HepG2 (cell line): ENCODE data around the gene RBM47. TPM values are rescaled to one million over a fixed set of nuclear protein-coding genes. Genes with fewer than 3 reads are reported as not detected.

Experiments
- ATAC-seq: fragments of 200-7000 bp; cut with Tn5 transposase; 3 replicates; pipeline ENCODE4 v1.9.1; 2020; ENCODE audit warnings: mild to moderate bottlenecking, moderate library complexity
- BruUV-seq: library from RNA; stranded (reverse); fragments of 400-500 nt; replicated peaks from 2 replicates; lab custom pipeline; 2021; lab: Mats Ljungman, UMichigan
- CTCF ChIA-PET: fragments of 300-600 bp; formaldehyde crosslinking; extraction: SDS; loops from one replicate; lab custom pipeline; 2021; ENCODE audit warnings: low total read pairs, inconsistent platforms, low intra/inter-chr PET ratio; lab: Yijun Ruan, JAX
- POLR2A ChIA-PET: fragments of 350-600 bp; sonication (Branson Sonifier 250); formaldehyde crosslinking; loops from one replicate; lab custom pipeline; 2020; ENCODE audit warnings: antibody characterized with exemption, inconsistent platforms; lab: Yijun Ruan, JAX
- DNase-seq: peaks from one replicate; pipeline ENCODE4 v3.0.0-alpha.2; 2015; ENCODE audit warnings: low spot score
- FAIRE-seq: peaks from 3 replicates; lab custom pipeline; 2011; peaks lifted over from hg19 to GRCh38; lab: Jason Lieb, UNC
- H2AFZ ChIP-seq: one replicate; pipeline ENCODE4 v1.6.1; 2011; ENCODE audit warnings: low read length, inconsistent platforms
- H3K27ac ChIP-seq: fragments of 300-600 bp; 3 replicates; pipeline ENCODE4 v1.8.0; 2011; ENCODE audit warnings: mixed run types, mild to moderate bottlenecking, mixed read lengths, low read length, inconsistent platforms; ENCODE audit not compliant: insufficient read depth; ENCODE audit errors: extremely low read length
- H3K27me3 ChIP-seq, 2 experiments: fragments of 200-600 bp in 1 of 2; 2 replicates in 1 of 2; 3 replicates in 1 of 2; pipeline versions ENCODE4 v1.6.0 to v1.8.0; 2011; ENCODE audit warnings: low read length in 2 of 2, mild to moderate bottlenecking in 2 of 2, moderate library complexity in 2 of 2, inconsistent platforms in 1 of 2; ENCODE audit not compliant: insufficient read depth in 2 of 2, control insufficient read depth in 1 of 2
- H3K36me3 ChIP-seq, 2 experiments: fragments of 200-600 bp in 1 of 2; replicated peaks in 1 of 2; 2 replicates in 1 of 2; 3 replicates in 1 of 2; pipeline versions ENCODE4 v1.5.1 to v1.8.0; 2011; ENCODE audit warnings: low read length in 2 of 2, inconsistent platforms in 1 of 2; ENCODE audit not compliant: insufficient read depth in 2 of 2, control insufficient read depth in 1 of 2
- H3K4me1 ChIP-seq: 2 replicates; pipeline ENCODE4 v1.5.1; 2012; ENCODE audit warnings: low read length, inconsistent platforms; ENCODE audit not compliant: insufficient read depth
- H3K4me2 ChIP-seq: 2 replicates; pipeline ENCODE4 v1.6.0; 2011; ENCODE audit warnings: low read depth, low read length, inconsistent platforms
- H3K4me3 ChIP-seq, 3 experiments: fragments of 200-600 bp in 1 of 3; sonication (generic), shearing (Covaris generic) in 1 of 3; replicated peaks in 1 of 3; 2 replicates each; pipeline ENCODE4 v1.5.1; 2011 to 2016; ENCODE audit warnings: low read length in 3 of 3, inconsistent platforms in 2 of 3, low read depth in 2 of 3, mild to moderate bottlenecking in 2 of 3, control low read depth in 1 of 3, mixed read lengths in 1 of 3; ENCODE audit not compliant: insufficient read depth in 1 of 3
- H3K79me2 ChIP-seq: one replicate; pipeline ENCODE4 v1.6.1; 2011; ENCODE audit warnings: low read length, inconsistent platforms; ENCODE audit not compliant: insufficient read depth
- H3K9ac ChIP-seq: 2 replicates; pipeline ENCODE4 v1.6.0; 2011; ENCODE audit warnings: mild to moderate bottlenecking, low read depth, low read length, inconsistent platforms; ENCODE audit not compliant: insufficient read depth
- H3K9me3 ChIP-seq: 2 replicates; pipeline ENCODE4 v1.5.1; 2012; ENCODE audit warnings: mild to moderate bottlenecking, low read length
- H4K20me1 ChIP-seq: 2 replicates; pipeline ENCODE4 v1.6.0; 2011; ENCODE audit warnings: inconsistent platforms, mild to moderate bottlenecking, low read length, moderate library complexity; ENCODE audit not compliant: insufficient read depth
- ADNP ChIP-seq: sonication (generic); formaldehyde crosslinking; IDR thresholded peaks from 2 replicates; pipeline ENCODE4 v1.4.0; 2020; ENCODE audit warnings: missing genetic modification reagents
- ATF7 ChIP-seq, 2 experiments: fragments of 450-650 bp in 1 of 2; sonication (generic) in 1 of 2; formaldehyde crosslinking in 1 of 2; IDR thresholded peaks; 2 replicates each; pipeline versions ENCODE4 v1.4.0 to v1.6.1; 2016 to 2020; ENCODE audit warnings: antibody characterized with exemption in 1 of 2, mild to moderate bottlenecking in 1 of 2, missing genetic modification reagents in 1 of 2
- HOXA9 ChIP-seq: sonication (generic); formaldehyde crosslinking; IDR thresholded peaks from 2 replicates; pipeline ENCODE4 v1.8.1; 2022; ENCODE audit warnings: missing genetic modification reagents, mild to moderate bottlenecking, moderate library complexity, borderline replicate concordance
- PHF20 ChIP-seq: sonication (generic); formaldehyde crosslinking; IDR thresholded peaks from 2 replicates; pipeline ENCODE4 v1.5.0; 2020; ENCODE audit warnings: mild to moderate bottlenecking, missing genetic modification reagents
- POLR2AphosphoS5 ChIP-seq: IDR thresholded peaks from 2 replicates; pipeline ENCODE4 v1.6.1; 2012; ENCODE audit warnings: low read depth, low read length
- TBL1XR1 ChIP-seq: fragments of 150-350 bp; IDR thresholded peaks from 2 replicates; pipeline ENCODE4 v1.6.1; 2014; ENCODE audit warnings: borderline replicate concordance, low read length; ENCODE audit not compliant: partially characterized antibody
- TRAFD1 ChIP-seq: sonication (generic); formaldehyde crosslinking; IDR thresholded peaks from 2 replicates; pipeline ENCODE4 v1.5.1; 2020; ENCODE audit warnings: missing genetic modification reagents, mild to moderate bottlenecking, borderline replicate concordance
- ZBTB42 ChIP-seq: sonication (generic); formaldehyde crosslinking; IDR thresholded peaks from 2 replicates; pipeline ENCODE4 v1.5.0; 2020; ENCODE audit warnings: mild to moderate bottlenecking, missing genetic modification reagents
- ZNF124 ChIP-seq: sonication (generic); formaldehyde crosslinking; IDR thresholded peaks from 2 replicates; pipeline ENCODE4 v1.4.0; 2020; ENCODE audit warnings: missing genetic modification reagents
- ZNF547 ChIP-seq: sonication (generic); formaldehyde crosslinking; IDR thresholded peaks from 2 replicates; pipeline ENCODE4 v1.5.1; 2020; ENCODE audit warnings: mild to moderate bottlenecking, missing genetic modification reagents
- ZNF678 ChIP-seq: sonication (generic); formaldehyde crosslinking; IDR thresholded peaks from 2 replicates; pipeline ENCODE4 v1.4.0; 2020; ENCODE audit warnings: mild to moderate bottlenecking, missing genetic modification reagents
- ZNF749 ChIP-seq: sonication (generic); formaldehyde crosslinking; IDR thresholded peaks from 2 replicates; pipeline ENCODE4 v1.8.0; 2022; ENCODE audit warnings: mild to moderate bottlenecking, missing genetic modification reagents, moderate library complexity, borderline replicate concordance
- WGBS: methylation state at CpG from one replicate; pipeline ENCODE4 v1.1.6; 2017; ENCODE audit warnings: low lambda C conversion rate; 5-methylcytosine and 5-hydroxymethylcytosine counted together
- in situ Hi-C: cut with HindIII; loops from 2 replicates; pipeline ENCODE4 v1.10.0; 2017; ENCODE audit warnings: low pct_unique_long_range_greater_than_20kb; ENCODE audit not compliant: extremely low pct_ligation_motif_present
- intact Hi-C: fragments of 100-400 bp; cut with micrococcal nuclease; formaldehyde crosslinking; loops from one replicate; pipeline ENCODE4 v1.10.0; 2022; ENCODE audit not compliant: unreplicated experiment
- polyA plus RNA-seq, 8 experiments: library from polyadenylated mRNA; depleted of rRNA in 3 of 8; stranded (reverse) in 7 of 8; unstranded in 1 of 8; fragments of >200 nt; fragmentation: Illumina TruSeq in 4 of 8; extraction: Trizol in 4 of 8; gene quantifications; 2 replicates each; pipeline versions ENCODE4 v1.2.1 to v1.2.3, GENCODE V29; 2011 to 2016; ENCODE audit warnings: low read depth in 4 of 8, missing spikeins in 1 of 8, mixed read lengths in 1 of 8; ENCODE audit not compliant: insufficient read depth in 1 of 8
- total RNA-seq, 5 experiments: library from RNA; depleted of rRNA; stranded (reverse); fragments of >200 nt; fragmentation: Illumina TruSeq; extraction: Trizol; gene quantifications; 2 replicates each; pipeline ENCODE4 v1.2.3, GENCODE V29; 2016; ENCODE audit warnings: low read depth in 1 of 5
- TF ChIP-seq, protein P1 (sequence below): sonication (generic); formaldehyde crosslinking; IDR thresholded peaks from 2 replicates; pipeline ENCODE4 v1.5.1; 2020; ENCODE audit warnings: mild to moderate bottlenecking, missing genetic modification reagents, moderate library complexity

The RBM47 gene
- total and polyA plus RNA-seq, 2 of the 13 experiments (the other 11 are each of a cell fraction or from before 2014, with no cell fraction given) = 1.2 to 2.5 TPM

- POLR2A ChIA-PET = interaction anchor here (0.9 to 1.5 kb wide), 3 partner anchors 9 to 44 kb away, joined by 3 to 4 read pairs (median 3); no protein-coding TSS in a partner anchor
- no peak; the same call in 2 of the 3 replicates for ATAC-seq
These were observed 51.9 kb downstream of the RBM47 start for GRCh38 chr4:40577588-40578253.

GRCh38 chr4:40576651-40577480 lies 52.8 kb downstream of the RBM47 start:
- in situ Hi-C loops = no loop called here
- Histone ChIP-seq H3K4me3 (peak overlapping the region; percentile 1 to 57 (median 31); a peak in 5 of 6 replicates), H2AFZ (peak overlapping the region; percentile 52), H3K36me3 (no peaks in the 10 kb centered on the region), H3K27me3 (no peaks in the 10 kb centered on the region), H3K79me2 (no peaks in the 10 kb centered on the region), H3K27ac (peak overlapping the region; percentile 89), H3K9ac (peak overlapping the region; percentile 63), H3K4me2 (peak overlapping the region; percentile 78), H3K4me1 (peaks cover 30% of the 10 kb centered on the region), H4K20me1 (no peaks in the 10 kb centered on the region), H3K9me3 (no peaks in the 10 kb centered on the region)
- ATAC-seq (peak; percentile 98), DNase-seq (peak; percentile 98), FAIRE-seq (peak; percentile 100)
- intact Hi-C loops = loop anchor here (5.0 kb wide), 1 partner anchor 1440 kb away; no protein-coding TSS in a partner anchor
- ChIA-PET CTCF (no interaction called here), POLR2A (interaction anchor here (0.5 to 1.5 kb wide), 5 partner anchors 9 to 486 kb away, joined by 3 to 4 read pairs (median 3); no protein-coding TSS in a partner anchor)
- BruUV-seq = no TSS peak
- 2% methylated on average over 7 of the region's 7 CpGs for WGBS
- TF ChIP-seq ZNF749 (CRISPR knock-in tag) (no peak), TBL1XR1 (no peak), POLR2AphosphoS5 (peak; percentile 55), ATF7 (IDR thresholded peaks at IDR 0.05) (no peak; the same call in 1 of the 2 replicates), ATF7 (CRISPR knock-in tag; IDR thresholded peaks at IDR 0.05) (no peak), ZNF678 (CRISPR knock-in tag) (no peak), ZNF547 (no peak), PHF20 (CRISPR knock-in tag) (peak; percentile 76), ZNF124 (peak; percentile 45; the same call in 1 of the 2 replicates), ADNP (CRISPR knock-in tag) (peak; percentile 100), TRAFD1 (CRISPR knock-in tag) (no peak)

More at GRCh38 chr4:40577588-40578253, 51.9 kb downstream of the RBM47 start:
- Histone ChIP-seq H3K9ac (peak overlapping the region; percentile 63), H3K36me3 (no peaks in the 10 kb centered on the region), H3K4me2 (peak overlapping the region; percentile 78; the same call in 1 of the 2 replicates), H3K27me3 (no peaks in the 10 kb centered on the region), H3K4me3 (peak overlapping the region in 1 of 3 experiments; percentile 1; a peak in 1 of 6 replicates), H3K9me3 (no peaks in the 10 kb centered on the region), H3K27ac (peak overlapping the region; percentile 89), H3K4me1 (peaks cover 30% of the 10 kb centered on the region), H4K20me1 (no peaks in the 10 kb centered on the region), H2AFZ (no peak overlapping the region), H3K79me2 (no peaks in the 10 kb centered on the region)
- no peak for DNase-seq
- BruUV-seq = TSS peak; percentile 90
- in situ Hi-C loops (no loop called here), intact Hi-C loops (loop anchor here (5.0 kb wide), 1 partner anchor 1440 kb away; no protein-coding TSS in a partner anchor)
- no peak for TF ChIP-seq ZBTB42 (CRISPR knock-in tag)
- no peak for TF ChIP-seq HOXA9 (CRISPR knock-in tag)
- TF ChIP-seq, protein P1, sequence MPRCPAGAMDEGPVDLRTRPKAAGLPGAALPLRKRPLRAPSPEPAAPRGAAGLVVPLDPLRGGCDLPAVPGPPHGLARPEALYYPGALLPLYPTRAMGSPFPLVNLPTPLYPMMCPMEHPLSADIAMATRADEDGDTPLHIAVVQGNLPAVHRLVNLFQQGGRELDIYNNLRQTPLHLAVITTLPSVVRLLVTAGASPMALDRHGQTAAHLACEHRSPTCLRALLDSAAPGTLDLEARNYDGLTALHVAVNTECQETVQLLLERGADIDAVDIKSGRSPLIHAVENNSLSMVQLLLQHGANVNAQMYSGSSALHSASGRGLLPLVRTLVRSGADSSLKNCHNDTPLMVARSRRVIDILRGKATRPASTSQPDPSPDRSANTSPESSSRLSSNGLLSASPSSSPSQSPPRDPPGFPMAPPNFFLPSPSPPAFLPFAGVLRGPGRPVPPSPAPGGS (CRISPR knock-in tag) = no peak
- CTCF ChIA-PET = no interaction called here
- FAIRE-seq = no peak
- 78% methylated on average over 5 of the region's 5 CpGs for WGBS
